Frontal cortex (tissue), 4 donors: ENCODE measurements around the gene EXTL2. TPM values are rescaled to one million over a fixed set of nuclear protein-coding genes. Genes with fewer than 3 reads are reported as not detected.
"Not testable (repeated sequence)": the region's sequence is repeated elsewhere in the genome, so short reads cannot be mapped to it uniquely, and the experiment has no call there.

Source experiments
- DNase-seq, 2 donors: peaks; one replicate each; pipeline ENCODE4 v3.0.0; 2012; ENCODE audit warnings: low spot score in 2 of 2
- FAIRE-seq: peaks from 2 replicates; lab custom pipeline; 2012; peaks lifted over from hg19 to GRCh38; lab: Jason Lieb, UNC
- total RNA-seq: library from RNA; depleted of rRNA; stranded (reverse); fragments of >200 nt; gene quantifications from one replicate; pipeline ENCODE4 v1.2.3, GENCODE V29; 2014
- donor health status: control.
- donor health status: control.
- donor health status: control.

Gene EXTL2
- total RNA-seq, 1 donor from 2014 or later, result 28.9 TPM

- DNase-seq (no peak), FAIRE-seq (no peak)
These were observed 9.9 kb upstream of the EXTL2 start for GRCh38 chr1:100904528-100904927.

- DNase-seq (no peak), FAIRE-seq (no peak)
These were observed 9.1 kb upstream of the EXTL2 start for GRCh38 chr1:100903777-100904176.

GRCh38 chr1:100902365-100902764 is 7.7 kb upstream of the EXTL2 start:
- DNase-seq, result no peak
- FAIRE-seq, result no peak

- FAIRE-seq (no peak), DNase-seq (peak in 1 of 2 donors; percentile 4)
These were observed 1.9 kb upstream of the EXTL2 start for GRCh38 chr1:100896481-100896982.

- DNase-seq (peak; percentile 78 to 83), FAIRE-seq (no peak)
These were observed 1.2 kb upstream of the EXTL2 start, which contains the start of gene SLC30A7 for GRCh38 chr1:100895540-100896480. SLC30A7 (plus strand) TSS chr1:100896090; CDS start chr1:100896263, 173 bp downstream.

GRCh38 chr1:100893718-100894117 is 924 bp downstream of the EXTL2 start:
- DNase-seq, result no peak
- FAIRE-seq, result no peak

- DNase-seq, result no peak
- FAIRE-seq, result no peak
These were observed 2.1 kb downstream of the EXTL2 start for GRCh38 chr1:100892554-100892953.

GRCh38 chr1:100891380-100891779 is 3.3 kb downstream of the EXTL2 start:
- DNase-seq (no peak), FAIRE-seq (no peak)

- FAIRE-seq, DNase-seq: not testable (repeated sequence)
These were observed 4.7 kb downstream of the EXTL2 start for GRCh38 chr1:100889869-100890482.

GRCh38 chr1:100889007-100889406 is 5.6 kb downstream of the EXTL2 start:
- DNase-seq, FAIRE-seq: not testable (repeated sequence)

GRCh38 chr1:100883963-100884362 is 10.7 kb downstream of the EXTL2 start:
- no peak for FAIRE-seq
- DNase-seq, result no peak

- DNase-seq (no peak), FAIRE-seq (no peak)
These were observed 11.9 kb downstream of the EXTL2 start for GRCh38 chr1:100882698-100883097.

- DNase-seq (no peak), FAIRE-seq (no peak)
These were observed 13.0 kb downstream of the EXTL2 start for GRCh38 chr1:100881687-100882086.

GRCh38 chr1:100879422-100879821 is 15.2 kb downstream of the EXTL2 start:
- DNase-seq (no peak), FAIRE-seq (no peak)

GRCh38 chr1:100876291-100876690 is 18.4 kb downstream of the EXTL2 start:
- no peak for FAIRE-seq
- DNase-seq, result no peak

GRCh38 chr1:100875228-100875627 is 19.4 kb downstream of the EXTL2 start:
- FAIRE-seq, result no peak

GRCh38 chr1:100874433-100874832 is 20.2 kb downstream of the EXTL2 start:
- FAIRE-seq (no peak), DNase-seq (no peak)

More at GRCh38 chr1:100875228-100875627, 19.4 kb downstream of the EXTL2 start:
- no peak for DNase-seq

GRCh38 chr1:100869996-100870395 is 24.6 kb downstream of the EXTL2 start:
- no peak for FAIRE-seq
- DNase-seq, result no peak

- peak; percentile 97 for FAIRE-seq
- no peak for DNase-seq
These were observed 26.2 kb downstream of the EXTL2 start for GRCh38 chr1:100868364-100868995.

- FAIRE-seq (peak; percentile 3), DNase-seq (no peak)
These were observed 27.8 kb downstream of the EXTL2 start for GRCh38 chr1:100866901-100867206.
